ENCODE results near the gene SRSF10. TPM values are rescaled to one million over a fixed set of nuclear protein-coding genes. Genes with fewer than 3 reads are reported as not detected.
"Not testable (repeated sequence)": the region's sequence is repeated elsewhere in the genome, so short reads cannot be mapped to it uniquely, and the experiment has no call there.

The SRSF10 gene
- total RNA-seq = 100 to 1,000 TPM; 101 to 230 (median 169) TPM

GRCh38 chr1:23979881-23980727, at the start of gene SRSF10:
Gene SRSF10, minus strand, starts transcription at chr1:23980327. Its CDS starts 72 bp downstream, at chr1:23980255.
- WGBS, 10 experiments = 0 to 4% (median 1%) methylated on average over 2 to 23 of the region's 84 CpGs; no CpG with 5 or more reads in 2 of the 10 experiments
- in situ Hi-C loops (cut with MboI; ENCODE audit: low pct_unique_long_range_greater_than_20kb in 2 of 9, low sequenced_read_pairs in 9 of 9, unreplicated experiment in 9 of 9) = no loop called here
- peak; percentile 90 to 98 (median 97) for ATAC-seq (replicated peaks in 6 of 8)
- Histone ChIP-seq H3K4me1 (replicated peaks in 1 of 2) (peaks cover 26 to 34% of the 10 kb centered on the region in 2 donors), H3K4me3 (peak within 1 kb of the TSS; percentile 90 to 94 (median 93)), H3K27ac (peak within 1 kb of the TSS; percentile 98 to 99)

- WGBS, 10 experiments = 20 to 88% (median 74%) methylated on average over 1 to 4 of the region's 4 CpGs; no CpG with 5 or more reads in 2 of the 10 experiments
- peak in 7 of 8 experiments; percentile 27 to 68 (median 64) for ATAC-seq (replicated peaks in 6 of 8)
- H3K4me1 ChIP-seq (replicated peaks in 1 of 2) = no peaks in the 10 kb centered on the region
- no peak overlapping the region for H3K27ac ChIP-seq
- in situ Hi-C loops (cut with MboI; ENCODE audit: low pct_unique_long_range_greater_than_20kb in 2 of 9, low sequenced_read_pairs in 9 of 9, unreplicated experiment in 9 of 9) = no loop called here
- H3K4me3 ChIP-seq = no peak overlapping the region
These were observed 47.8 kb upstream of the SRSF10 start for GRCh38 chr1:24027838-24028468.

GRCh38 chr1:24022581-24023361, 42.6 kb upstream of the SRSF10 start:
- in situ Hi-C loops (cut with MboI; ENCODE audit: low pct_unique_long_range_greater_than_20kb in 2 of 9, low sequenced_read_pairs in 9 of 9, unreplicated experiment in 9 of 9) = no loop called here

GRCh38 chr1:24021403-24022266, 41.5 kb upstream of the SRSF10 start:
- ATAC-seq (replicated peaks in 6 of 8) = no peak
- Histone ChIP-seq H3K27ac (no peak overlapping the region), H3K4me1 (replicated peaks in 1 of 2) (peaks cover 5 to 9% of the 10 kb centered on the region in 2 donors), H3K4me3 (no peak overlapping the region)
- in situ Hi-C loops (cut with MboI; ENCODE audit: low pct_unique_long_range_greater_than_20kb in 2 of 9, low sequenced_read_pairs in 9 of 9, unreplicated experiment in 9 of 9) = no loop called here
- 73 to 100% (median 91%) methylated on average over 1 to 5 of the region's 7 CpGs; no CpG with 5 or more reads in 2 of the 10 experiments for WGBS, 10 experiments

More at GRCh38 chr1:24022581-24023361, 42.6 kb upstream of the SRSF10 start:
- H3K27ac ChIP-seq = no peak overlapping the region
- 0 to 100% (median 71%) methylated on average over 1 to 3 of the region's 4 CpGs; no CpG with 5 or more reads in 3 of the 10 experiments for WGBS, 10 experiments
- H3K4me1 ChIP-seq (replicated peaks in 1 of 2) = peaks cover 5 to 9% of the 10 kb centered on the region in 2 donors
- peak in 5 of 8 experiments; percentile 17 to 37 (median 31) for ATAC-seq (replicated peaks in 6 of 8)
- H3K4me3 ChIP-seq = no peak overlapping the region

GRCh38 chr1:24020470-24020869, 40.3 kb upstream of the SRSF10 start:
- Histone ChIP-seq H3K27ac (no peak overlapping the region), H3K4me1 (replicated peaks in 1 of 2) (peaks cover 14 to 15% of the 10 kb centered on the region in 2 donors), H3K4me3 (no peak overlapping the region)
- in situ Hi-C loops (cut with MboI; ENCODE audit: low pct_unique_long_range_greater_than_20kb in 2 of 9, low sequenced_read_pairs in 9 of 9, unreplicated experiment in 9 of 9) = no loop called here
- no peak for ATAC-seq (replicated peaks in 6 of 8)
- 25 to 100% (median 84%) methylated on average over 1 to 3 of the region's 3 CpGs for WGBS, 10 experiments

- ATAC-seq (replicated peaks in 6 of 8) = no peak
- WGBS, 10 experiments = 34 to 100% (median 95%) methylated on average over 1 to 5 of the region's 5 CpGs
- no peak overlapping the region for H3K27ac ChIP-seq
- peaks cover 14 to 20% of the 10 kb centered on the region in 2 donors for H3K4me1 ChIP-seq (replicated peaks in 1 of 2)
- H3K4me3 ChIP-seq = no peak overlapping the region
- in situ Hi-C loops (cut with MboI; ENCODE audit: low pct_unique_long_range_greater_than_20kb in 2 of 9, low sequenced_read_pairs in 9 of 9, unreplicated experiment in 9 of 9) = no loop called here
These were observed 39.9 kb upstream of the SRSF10 start for GRCh38 chr1:24020025-24020424.

- peak; percentile 72 to 97 (median 90) for ATAC-seq (replicated peaks in 6 of 8)
- Histone ChIP-seq H3K4me3 (no peak overlapping the region), H3K4me1 (replicated peaks in 1 of 2) (peaks cover 14 to 20% of the 10 kb centered on the region in 2 donors), H3K27ac (peak overlapping the region in 1 of 2 donors; percentile 55)
- in situ Hi-C loops (cut with MboI; ENCODE audit: low pct_unique_long_range_greater_than_20kb in 2 of 9, low sequenced_read_pairs in 9 of 9, unreplicated experiment in 9 of 9) = no loop called here
- WGBS, 10 experiments = 15 to 90% (median 52%) methylated on average over 2 to 18 of the region's 20 CpGs
These were observed 38.8 kb upstream of the SRSF10 start for GRCh38 chr1:24018611-24019580.

GRCh38 chr1:24015221-24016210, 35.4 kb upstream of the SRSF10 start:
- peak in 5 of 8 experiments; percentile 6 to 81 (median 75) for ATAC-seq (replicated peaks in 6 of 8)
- H3K4me1 ChIP-seq (replicated peaks in 1 of 2) = peaks cover 11 to 20% of the 10 kb centered on the region in 2 donors
- WGBS, 10 experiments = 12 to 74% (median 34%) methylated on average over 2 to 6 of the region's 6 CpGs
- no peak overlapping the region for H3K4me3 ChIP-seq
- no peak overlapping the region for H3K27ac ChIP-seq
- in situ Hi-C loops (cut with MboI; ENCODE audit: low pct_unique_long_range_greater_than_20kb in 2 of 9, low sequenced_read_pairs in 9 of 9, unreplicated experiment in 9 of 9) = no loop called here

- 94 to 100% (median 98%) methylated on average over 1 to 8 of the region's 8 CpGs; no CpG with 5 or more reads in 4 of the 10 experiments for WGBS, 10 experiments
- H3K4me3 ChIP-seq; in situ Hi-C loops (cut with MboI; ENCODE audit: low pct_unique_long_range_greater_than_20kb in 2 of 9, low sequenced_read_pairs in 9 of 9, unreplicated experiment in 9 of 9); H3K27ac ChIP-seq; ATAC-seq (replicated peaks in 6 of 8): not testable (repeated sequence)
- peaks cover 14 to 19% of the 10 kb centered on the region in 2 donors for H3K4me1 ChIP-seq (replicated peaks in 1 of 2)
These were observed 32.8 kb upstream of the SRSF10 start for GRCh38 chr1:24012878-24013277.

GRCh38 chr1:24010650-24011049, 30.5 kb upstream of the SRSF10 start:
- WGBS, 10 experiments = 44 to 100% (median 79%) methylated on average over 1 to 3 of the region's 5 CpGs; no CpG with 5 or more reads in 3 of the 10 experiments
- no peak overlapping the region for H3K4me3 ChIP-seq
- no peak for ATAC-seq (replicated peaks in 6 of 8)
- no peak overlapping the region for H3K27ac ChIP-seq
- peaks cover 9 to 10% of the 10 kb centered on the region in 2 donors for H3K4me1 ChIP-seq (replicated peaks in 1 of 2)
- in situ Hi-C loops (cut with MboI; ENCODE audit: low pct_unique_long_range_greater_than_20kb in 2 of 9, low sequenced_read_pairs in 9 of 9, unreplicated experiment in 9 of 9) = no loop called here

Data from motor neuron (in vitro differentiated cells).